Measurements from ENCODE around the gene IGSF21.

- TF ChIP-seq POLR2AphosphoS5 (IDR thresholded peaks at IDR 0.05; ENCODE audit: low read depth, low read length) (no peak), POLR2A (IDR thresholded peaks at IDR 0.05; ENCODE audit: low read depth, low read length) (no peak), TAF1 (IDR thresholded peaks at IDR 0.05; ENCODE audit: low read depth, low read length) (no peak), SPI1 (IDR thresholded peaks at IDR 0.05; ENCODE audit: low read depth, low read length) (no peak)
Measured at GRCh38 chr1:18387307-18387706, 279.7 kb downstream of the IGSF21 start.

All from GM12891 (cell line).